DND-41 (cell line): Measurements from ENCODE around the gene RBBP5.

ENCODE experiments used
- CTCF ChIP-seq: IDR thresholded peaks from 2 replicates; pipeline ENCODE4 v1.5.1; 2012; ENCODE audit warnings: borderline replicate concordance, low read length, moderate library complexity, mild to moderate bottlenecking; ENCODE audit not compliant: poor library complexity, severe bottlenecking; ENCODE audit errors: extremely low read depth
- EZH2 ChIP-seq: IDR thresholded peaks from 3 replicates; pipeline ENCODE4 v1.6.1; 2012; ENCODE audit warnings: borderline replicate concordance, low read depth, mild to moderate bottlenecking, moderate library complexity, low read length, inconsistent platforms; ENCODE audit not compliant: severe bottlenecking

GRCh38 chr1:205072286-205072685, 49.5 kb downstream of the RBBP5 start:
- TF ChIP-seq EZH2 (no peak), CTCF (no peak)
